HL-60 (cell line): Measurements from ENCODE around the gene PCIF1.

ENCODE experiments used
- CTCF ChIP-seq: IDR thresholded peaks from one replicate; pipeline ENCODE4 v1.5.1; 2011; ENCODE audit warnings: low read length, control low read depth, inconsistent platforms; ENCODE audit not compliant: insufficient read depth
- GABPA ChIP-seq: IDR thresholded peaks from 2 replicates; pipeline ENCODE4 v1.6.1; 2012; ENCODE audit warnings: low read depth
- POLR2AphosphoS5 ChIP-seq: IDR thresholded peaks from 2 replicates; pipeline ENCODE4 v1.6.1; 2012; ENCODE audit warnings: low read depth
- REST ChIP-seq: IDR thresholded peaks from 2 replicates; pipeline ENCODE4 v1.6.1; 2012; ENCODE audit warnings: low read depth; ENCODE audit not compliant: insufficient replicate concordance
- SPI1 ChIP-seq: IDR thresholded peaks from 2 replicates; pipeline ENCODE4 v1.6.1; 2012; ENCODE audit warnings: low read depth, mild to moderate bottlenecking, borderline replicate concordance

GRCh38 chr20:45909817-45910669 lies 24.4 kb upstream of the PCIF1 start:
- TF ChIP-seq CTCF, result no peak
- TF ChIP-seq POLR2AphosphoS5, result no peak
- no peak for TF ChIP-seq GABPA
- TF ChIP-seq REST, result no peak
- TF ChIP-seq SPI1, result no peak
